ENCODE measurements around the gene SMAD2. TPM values are rescaled to one million over a fixed set of nuclear protein-coding genes. Genes with fewer than 3 reads are reported as not detected.

Gene SMAD2
- total RNA-seq, 1 experiment from 2014 or later: 129 TPM

GRCh38 chr18:47950511-47950910, 20.1 kb upstream of the SMAD2 start:
- no peaks in the 10 kb centered on the region for H3K36me3 ChIP-seq (ENCODE audit: control insufficient read depth, insufficient read depth, low read length)
- H3K4me1 ChIP-seq (ENCODE audit: control insufficient read depth, insufficient read depth, low read length): no peaks in the 10 kb centered on the region
- H3K27ac ChIP-seq (ENCODE audit: low read length): no peak overlapping the region
- no peak for ATAC-seq
- TF ChIP-seq SIN3A (IDR thresholded peaks at IDR 0.05; ENCODE audit: borderline replicate concordance, insufficient read depth, low read depth, low read length) (no peak), POLR2AphosphoS5 (IDR thresholded peaks at IDR 0.05; ENCODE audit: low read depth, low read length) (no peak), TCF7L2 (IDR thresholded peaks at IDR 0.05; ENCODE audit: low read depth, low read length) (no peak), CTCF (IDR thresholded peaks at IDR 0.05) (no peak), REST (IDR thresholded peaks at IDR 0.05; ENCODE audit: insufficient read depth in 1 of 2, low read depth in 2 of 2, low read length in 1 of 2) (no peak)
- H3K4me3 ChIP-seq (ENCODE audit: low read depth in 2 of 2, low read length in 2 of 2): no peak overlapping the region
- in situ Hi-C loops (cut with HindIII; ENCODE audit: low pct_unique_long_range_greater_than_20kb, low sequenced_read_pairs) (no loop called here), intact Hi-C loops (cut with micrococcal nuclease; ENCODE audit: unreplicated experiment) (no loop called here)
- ChIA-PET POLR2A (no interaction called here), CTCF (no interaction called here)
- no peak for DNase-seq (ENCODE audit: low read depth, low spot score)
- no TSS peak for BruUV-seq (replicated peaks)
- H3K27me3 ChIP-seq (ENCODE audit: control insufficient read depth, insufficient read depth, low read length): no peaks in the 10 kb centered on the region
- H3K9me3 ChIP-seq (ENCODE audit: control insufficient read depth, insufficient read depth, low read depth, low read length): no peaks in the 10 kb centered on the region

DNA sequence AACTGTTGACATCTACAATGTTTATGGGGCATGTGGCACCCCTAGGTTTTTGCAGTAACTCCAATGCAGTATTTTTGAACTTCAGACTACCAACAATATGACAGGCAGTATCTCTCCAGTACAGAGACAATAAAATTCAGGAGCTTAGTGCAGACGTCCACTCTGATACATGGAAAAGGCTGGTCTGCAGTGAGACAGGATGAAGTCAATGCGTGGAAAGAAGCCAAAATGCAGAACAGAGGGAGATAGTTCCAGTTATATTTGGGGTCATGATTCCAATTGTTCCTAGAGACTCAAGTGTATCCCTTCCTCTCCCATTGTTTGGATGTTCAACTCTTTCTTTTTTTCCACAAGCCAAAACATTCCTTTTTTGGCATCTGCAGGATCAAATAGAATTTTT, 18.7 kb upstream of the SMAD2 start:
- no peaks in the 10 kb centered on the region for H3K4me1 ChIP-seq (ENCODE audit: control insufficient read depth, insufficient read depth, low read length)
- BruUV-seq (replicated peaks): no TSS peak

More for the DNA sequence above, 18.7 kb upstream of the SMAD2 start:
- Histone ChIP-seq H3K4me3 (ENCODE audit: low read depth in 2 of 2, low read length in 2 of 2) (no peak overlapping the region), H3K9me3 (ENCODE audit: control insufficient read depth, insufficient read depth, low read depth, low read length) (no peaks in the 10 kb centered on the region), H3K36me3 (ENCODE audit: control insufficient read depth, insufficient read depth, low read length) (no peaks in the 10 kb centered on the region), H3K27me3 (ENCODE audit: control insufficient read depth, insufficient read depth, low read length) (no peaks in the 10 kb centered on the region), H3K27ac (ENCODE audit: low read length) (no peak overlapping the region)
- intact Hi-C loops (cut with micrococcal nuclease; ENCODE audit: unreplicated experiment): no loop called here
- TF ChIP-seq CTCF (IDR thresholded peaks at IDR 0.05) (no peak), SIN3A (IDR thresholded peaks at IDR 0.05; ENCODE audit: borderline replicate concordance, insufficient read depth, low read depth, low read length) (no peak), TCF7L2 (IDR thresholded peaks at IDR 0.05; ENCODE audit: low read depth, low read length) (no peak), POLR2AphosphoS5 (IDR thresholded peaks at IDR 0.05; ENCODE audit: low read depth, low read length) (no peak)
- ChIA-PET POLR2A (no interaction called here), CTCF (no interaction called here)
- no peak for ATAC-seq
- DNase-seq (ENCODE audit: low read depth, low spot score): no peak
- in situ Hi-C loops (cut with HindIII; ENCODE audit: low pct_unique_long_range_greater_than_20kb, low sequenced_read_pairs): no loop called here
